Measurements from ENCODE around the gene TRIP4. TPM values are rescaled to one million over a fixed set of nuclear protein-coding genes. Genes with fewer than 3 reads are reported as not detected.
A peak's percentile ranks its signal among the peaks of the same experiment; 100 is the strongest.

TRIP4 gene
- total and polyA plus RNA-seq, 12 donors = 12.8 to 20.0 (median 17.3) TPM

- H3K4me3 ChIP-seq = no peak overlapping the region
- H3K4me1 ChIP-seq = peaks cover 8 to 58% (median 41%) of the 10 kb centered on the region in 9 donors
- peak overlapping the region in 5 of 10 donors; percentile 5 to 73 (median 17) for H3K27ac ChIP-seq
- TF ChIP-seq CTCF (IDR thresholded peaks at IDR 0.05) = no peak
- DNase-seq = no peak
- intact Hi-C loops (cut with DNase I) = no loop called here
- peaks cover 0 to 47% (median 8%) of the 10 kb centered on the region in 9 donors for H3K36me3 ChIP-seq
- whole genome bisulfite sequencing, 2 donors = 81 to 86% methylated on average over 2 of the region's 2 CpGs
- no peaks in the 10 kb centered on the region for H3K27me3 ChIP-seq
- ATAC-seq = peak in 1 of 8 donors; percentile 30
- H3K9me3 ChIP-seq = no peaks in the 10 kb centered on the region
Measured at GRCh38 chr15:64502151-64502550, 114.5 kb downstream of the TRIP4 start.

- H3K36me3 ChIP-seq = peaks cover 0 to 47% (median 8%) of the 10 kb centered on the region in 9 donors
- peaks cover 11 to 62% (median 45%) of the 10 kb centered on the region in 9 donors for H3K4me1 ChIP-seq
- 72 to 90% methylated on average over 3 of the region's 3 CpGs for WGBS, 2 donors
- no peak for TF ChIP-seq CTCF (IDR thresholded peaks at IDR 0.05)
- DNase-seq (no peak), ATAC-seq (peak in 5 of 8 donors; percentile 7 to 37 (median 12))
- H3K27me3 ChIP-seq = no peaks in the 10 kb centered on the region
- intact Hi-C loops (cut with DNase I) = no loop called here
- no peaks in the 10 kb centered on the region for H3K9me3 ChIP-seq
- H3K4me3 ChIP-seq = no peak overlapping the region
- H3K27ac ChIP-seq = peak overlapping the region in 4 of 10 donors; percentile 17 to 73 (median 41)
Measured at GRCh38 chr15:64502551-64502950, 114.9 kb downstream of the TRIP4 start.

GRCh38 chr15:64503197-64503596 is 115.6 kb downstream of the TRIP4 start:
- Histone ChIP-seq H3K4me1 (peaks cover 13 to 68% (median 51%) of the 10 kb centered on the region in 9 donors), H3K27me3 (no peaks in the 10 kb centered on the region), H3K4me3 (no peak overlapping the region), H3K27ac (peak overlapping the region in 3 of 10 donors; percentile 38 to 73 (median 44)), H3K9me3 (no peaks in the 10 kb centered on the region), H3K36me3 (peaks cover 0 to 47% (median 8%) of the 10 kb centered on the region in 9 donors)
- DNase-seq = no peak
- peak in 4 of 8 donors; percentile 7 to 56 (median 25) for ATAC-seq
- intact Hi-C loops (cut with DNase I) = no loop called here
- TF ChIP-seq CTCF (IDR thresholded peaks at IDR 0.05) = no peak
- WGBS, 2 donors = 59 to 64% methylated on average over 4 of the region's 4 CpGs

- TF ChIP-seq CTCF (IDR thresholded peaks at IDR 0.05) = no peak
- Histone ChIP-seq H3K36me3 (peaks cover 0 to 47% (median 8%) of the 10 kb centered on the region in 9 donors), H3K9me3 (no peaks in the 10 kb centered on the region), H3K27ac (peak overlapping the region in 3 of 10 donors; percentile 38 to 73 (median 44)), H3K4me3 (no peak overlapping the region), H3K27me3 (no peaks in the 10 kb centered on the region), H3K4me1 (peaks cover 13 to 70% (median 52%) of the 10 kb centered on the region in 9 donors)
- no peak for DNase-seq
- WGBS, 2 donors = 35 to 48% methylated on average over 1 of the region's 1 CpG
- no peak for ATAC-seq
- intact Hi-C loops (cut with DNase I) = no loop called here
Measured at GRCh38 chr15:64503640-64504039, 116.0 kb downstream of the TRIP4 start.

Other genes starting within 250 kb of the TRIP4 start
- 10 to 100 TPM in 1 of 10 donors, 1 to 10 TPM in 6, under 1 TPM in 3; 0.66 to 10.0 (median 1.6) TPM for gene SNX22, start 236.1 kb upstream of the TRIP4 start, total RNA-seq
- 1 to 10 TPM; 1.4 to 9.3 TPM for gene SNX22, start 236.1 kb upstream of the TRIP4 start, polyA plus RNA-seq
- 100 to 1,000 TPM in 3 of 10 donors, 10 to 100 TPM in 7; 60.3 to 178 (median 83.7) TPM for gene PPIB, start 224.8 kb upstream of the TRIP4 start, total RNA-seq
- 100 to 1,000 TPM; 237 to 600 TPM for gene PPIB, start 224.8 kb upstream of the TRIP4 start, polyA plus RNA-seq
- gene CSNK1G1, start 31.7 kb upstream of the TRIP4 start, total RNA-seq = 1 to 10 TPM; 5.5 to 9.4 (median 7.6) TPM
- 1 to 10 TPM; 1.9 to 3.0 TPM for gene CSNK1G1, start 31.7 kb upstream of the TRIP4 start, polyA plus RNA-seq
- gene PCLAF, start 6.4 kb upstream of the TRIP4 start, total RNA-seq = 1 to 10 TPM in 1 of 10 donors, under 1 TPM in 4, not detected in 5; 0.17 to 4.5 (median 0.42) TPM
- gene PCLAF, start 6.4 kb upstream of the TRIP4 start, polyA plus RNA-seq = 1 to 10 TPM in 1 of 2 donors, under 1 TPM in 1; 0.71 to 1.4 TPM
- 10 to 100 TPM; 13.7 to 19.2 (median 16.6) TPM for gene ZNF609, start 72.7 kb downstream of the TRIP4 start, total RNA-seq
- 1 to 10 TPM; 4.0 to 5.3 TPM for gene ZNF609, start 72.7 kb downstream of the TRIP4 start, polyA plus RNA-seq

Measured in heart right ventricle (tissue), 16 donors.